Fibroblast of lung (primary cell): ENCODE measurements around the gene JMJD6.

Source experiments
- EZH2 ChIP-seq: IDR thresholded peaks from 2 replicates; pipeline ENCODE4 v1.5.1; 2012; ENCODE audit warnings: low read length, control low read depth, mild to moderate bottlenecking; ENCODE audit errors: missing control alignments
- TF ChIP-seq, protein P1 (sequence below), 2 donors: IDR thresholded peaks in 1 of 2; conservative IDR thresholded peaks in 1 of 2; 1 replicate in 1 of 2; 2 replicates in 1 of 2; pipeline ENCODE4 v1.5.1; 2011 to 2012; ENCODE audit warnings: low read length in 2 of 2, control low read depth in 1 of 2, inconsistent platforms in 1 of 2, low read depth in 1 of 2, mild to moderate bottlenecking in 1 of 2

DNA sequence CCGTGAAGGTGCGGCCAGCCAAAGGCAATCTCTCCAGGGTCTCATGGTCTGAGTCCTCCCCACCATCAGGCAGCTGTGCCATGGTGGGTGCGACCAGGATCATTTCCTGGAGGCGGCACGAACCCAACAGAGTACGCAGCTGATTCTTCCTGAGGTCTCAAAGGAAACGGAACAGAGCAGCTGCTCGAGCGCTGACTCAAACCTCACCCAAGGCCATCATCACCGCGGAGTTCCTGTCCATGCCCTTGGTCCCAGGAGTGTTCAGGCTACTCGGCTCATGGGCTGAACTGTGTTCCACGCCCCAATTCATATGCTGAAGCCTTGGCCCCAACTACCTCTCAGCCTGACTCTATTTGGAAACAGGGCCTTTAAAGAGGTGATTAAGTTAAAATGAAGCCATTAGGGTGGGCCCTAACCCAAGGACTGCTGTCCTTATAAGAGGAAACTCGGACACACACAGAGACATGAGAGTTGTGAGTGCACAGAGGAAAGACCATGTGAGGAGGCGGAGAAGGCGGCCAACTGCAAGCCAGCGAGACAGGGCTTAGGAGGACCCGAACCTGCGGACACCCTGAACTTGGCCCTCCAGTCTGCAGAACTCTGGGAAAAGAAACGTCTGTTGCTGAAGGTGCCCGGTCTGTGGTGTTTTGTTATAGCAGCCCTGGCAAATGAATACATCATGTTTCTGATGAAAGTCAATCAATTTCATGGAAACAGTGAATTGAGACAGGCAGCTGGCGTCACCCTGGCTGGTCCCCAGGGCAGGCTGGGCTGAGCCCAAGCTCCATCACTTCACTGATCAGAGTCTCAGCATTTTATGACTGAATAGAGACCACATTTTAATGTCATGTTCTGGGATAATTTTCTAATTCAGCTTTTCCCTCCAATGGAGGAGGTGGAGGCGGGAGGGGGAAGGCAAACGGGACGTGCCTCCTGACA is 29.4 kb downstream of the JMJD6 start:
- TF ChIP-seq, protein P1, sequence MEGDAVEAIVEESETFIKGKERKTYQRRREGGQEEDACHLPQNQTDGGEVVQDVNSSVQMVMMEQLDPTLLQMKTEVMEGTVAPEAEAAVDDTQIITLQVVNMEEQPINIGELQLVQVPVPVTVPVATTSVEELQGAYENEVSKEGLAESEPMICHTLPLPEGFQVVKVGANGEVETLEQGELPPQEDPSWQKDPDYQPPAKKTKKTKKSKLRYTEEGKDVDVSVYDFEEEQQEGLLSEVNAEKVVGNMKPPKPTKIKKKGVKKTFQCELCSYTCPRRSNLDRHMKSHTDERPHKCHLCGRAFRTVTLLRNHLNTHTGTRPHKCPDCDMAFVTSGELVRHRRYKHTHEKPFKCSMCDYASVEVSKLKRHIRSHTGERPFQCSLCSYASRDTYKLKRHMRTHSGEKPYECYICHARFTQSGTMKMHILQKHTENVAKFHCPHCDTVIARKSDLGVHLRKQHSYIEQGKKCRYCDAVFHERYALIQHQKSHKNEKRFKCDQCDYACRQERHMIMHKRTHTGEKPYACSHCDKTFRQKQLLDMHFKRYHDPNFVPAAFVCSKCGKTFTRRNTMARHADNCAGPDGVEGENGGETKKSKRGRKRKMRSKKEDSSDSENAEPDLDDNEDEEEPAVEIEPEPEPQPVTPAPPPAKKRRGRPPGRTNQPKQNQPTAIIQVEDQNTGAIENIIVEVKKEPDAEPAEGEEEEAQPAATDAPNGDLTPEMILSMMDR (conservative IDR thresholded peaks at IDR 0.05 in 1 of 2, IDR thresholded peaks at IDR 0.05 in 1 of 2; ENCODE audit: low read depth in 1 of 2, low read length in 2 of 2) = no peak
- no peak for TF ChIP-seq EZH2
